Osteoblast (primary cell): ENCODE measurements around the gene HADHB. TPM values are rescaled to one million over a fixed set of nuclear protein-coding genes. Genes with fewer than 3 reads are reported as not detected.
"Not testable (repeated sequence)": the region's sequence is repeated elsewhere in the genome, so short reads cannot be mapped to it uniquely, and the experiment has no call there.

Experiments
- DNase-seq: peaks from one replicate; pipeline ENCODE4 v3.0.0; 2011; ENCODE audit warnings: low spot score, mixed read lengths; ENCODE audit not compliant: insufficient read length; ENCODE audit errors: missing footprints
- H2AFZ ChIP-seq: 2 replicates; pipeline ENCODE4 v1.6.0; 2011; ENCODE audit warnings: mild to moderate bottlenecking, low read length
- H3K27ac ChIP-seq: 2 replicates; pipeline ENCODE4 v1.5.1; 2011; ENCODE audit warnings: mild to moderate bottlenecking, low read depth, low read length, moderate library complexity
- H3K27me3 ChIP-seq: 2 replicates; pipeline ENCODE4 v1.6.0; 2012; ENCODE audit warnings: mild to moderate bottlenecking, control low read depth, inconsistent platforms, low read length, moderate library complexity; ENCODE audit not compliant: insufficient read depth
- H3K36me3 ChIP-seq: 2 replicates; pipeline ENCODE4 v1.5.1; 2011; ENCODE audit warnings: mild to moderate bottlenecking, low read length, control low read depth, moderate library complexity; ENCODE audit not compliant: insufficient read depth
- H3K4me1 ChIP-seq: 2 replicates; pipeline ENCODE4 v1.5.1; 2011; ENCODE audit warnings: mild to moderate bottlenecking, low read length, control low read depth, moderate library complexity; ENCODE audit not compliant: insufficient read depth
- H3K4me2 ChIP-seq: 2 replicates; pipeline ENCODE4 v1.6.0; 2011; ENCODE audit warnings: mild to moderate bottlenecking, low read length; ENCODE audit not compliant: insufficient read depth
- H3K4me3 ChIP-seq: fragments of 200-600 bp; sonication (generic); 3 replicates; pipeline ENCODE4 v1.5.1; 2012; ENCODE audit warnings: mild to moderate bottlenecking, low read length, inconsistent platforms; ENCODE audit not compliant: insufficient read depth
- H3K79me2 ChIP-seq: 2 replicates; pipeline ENCODE4 v1.6.0; 2012; ENCODE audit warnings: mild to moderate bottlenecking, low read length, control low read depth, inconsistent platforms; ENCODE audit not compliant: insufficient read depth
- H3K9me3 ChIP-seq: 2 replicates; pipeline ENCODE4 v1.5.1; 2011; ENCODE audit warnings: low read depth, low read length, control low read depth
- H4K20me1 ChIP-seq: 2 replicates; pipeline ENCODE4 v1.6.0; 2012; ENCODE audit warnings: mild to moderate bottlenecking, low read length, control low read depth; ENCODE audit not compliant: insufficient read depth
- CTCF ChIP-seq: IDR thresholded peaks from 2 replicates; pipeline ENCODE4 v1.5.1; 2011; ENCODE audit warnings: mild to moderate bottlenecking, low read depth, low read length, moderate library complexity; ENCODE audit errors: extremely low read depth
- total RNA-seq: library from RNA; depleted of rRNA; stranded (reverse); fragments of >200 nt; gene quantifications from 2 replicates; pipeline ENCODE4 v1.2.3, GENCODE V29; 2012

The HADHB gene
- total RNA-seq, 1 donor, result 119 TPM

DNA sequence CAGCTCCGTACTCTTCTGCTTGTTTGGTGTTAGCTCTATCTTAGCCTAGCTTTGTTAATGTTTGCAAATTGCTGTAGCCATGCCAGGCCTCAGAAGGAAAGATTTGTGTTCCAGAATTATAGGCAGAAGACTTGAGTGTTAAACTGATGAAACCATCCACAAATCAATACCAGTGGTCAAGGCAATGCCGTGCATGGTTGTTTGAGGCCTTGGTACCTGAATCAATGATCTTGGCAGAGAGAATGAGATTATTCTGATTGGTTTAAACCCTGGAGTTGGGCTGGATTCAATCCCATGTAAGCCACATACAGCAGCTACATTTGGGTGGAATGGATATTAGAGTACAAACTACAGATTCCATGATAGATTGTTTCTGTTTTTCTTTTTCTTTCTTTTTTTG, 4.9 kb downstream of the HADHB start:
- Histone ChIP-seq H4K20me1 (peaks cover 44% of the 10 kb centered on the region), H3K27ac (no peak overlapping the region), H3K4me3 (no peak overlapping the region), H3K36me3 (no peaks in the 10 kb centered on the region), H3K4me1 (peaks cover 21% of the 10 kb centered on the region), H3K9me3 (no peaks in the 10 kb centered on the region), H3K27me3 (no peaks in the 10 kb centered on the region), H3K79me2 (peaks cover 97% of the 10 kb centered on the region), H3K4me2 (no peak overlapping the region), H2AFZ (no peak overlapping the region)
- peak; percentile 36 for DNase-seq
- no peak for TF ChIP-seq CTCF

DNA sequence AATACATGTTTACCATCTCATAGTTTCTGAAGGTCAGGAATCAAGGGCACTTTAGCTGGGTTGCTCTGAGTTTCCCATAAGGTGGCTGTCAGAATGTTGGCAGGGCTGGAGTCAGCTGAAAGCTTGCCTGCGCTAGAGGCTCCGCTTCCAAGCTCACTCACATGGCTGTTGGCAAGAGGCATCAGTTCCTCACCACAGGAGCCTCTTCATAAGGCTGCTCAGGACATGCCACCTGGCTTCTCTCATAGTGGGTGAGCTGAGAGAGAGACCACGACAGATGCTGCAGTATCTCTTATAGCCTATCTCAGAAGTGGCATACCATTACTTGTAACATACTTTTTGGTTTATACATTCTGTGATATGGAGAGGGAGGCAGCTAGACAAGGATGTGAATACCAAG, 7.2 kb downstream of the HADHB start:
- Histone ChIP-seq H3K27ac (no peak overlapping the region), H3K36me3 (peaks cover 10% of the 10 kb centered on the region), H2AFZ (no peak overlapping the region), H3K4me1 (peaks cover 7% of the 10 kb centered on the region), H3K9me3 (no peaks in the 10 kb centered on the region), H3K4me2 (no peak overlapping the region), H4K20me1 (peaks cover 36% of the 10 kb centered on the region), H3K27me3 (no peaks in the 10 kb centered on the region), H3K79me2 (peaks cover 91% of the 10 kb centered on the region), H3K4me3 (no peak overlapping the region)
- DNase-seq, result peak; percentile 32
- no peak for TF ChIP-seq CTCF

DNA sequence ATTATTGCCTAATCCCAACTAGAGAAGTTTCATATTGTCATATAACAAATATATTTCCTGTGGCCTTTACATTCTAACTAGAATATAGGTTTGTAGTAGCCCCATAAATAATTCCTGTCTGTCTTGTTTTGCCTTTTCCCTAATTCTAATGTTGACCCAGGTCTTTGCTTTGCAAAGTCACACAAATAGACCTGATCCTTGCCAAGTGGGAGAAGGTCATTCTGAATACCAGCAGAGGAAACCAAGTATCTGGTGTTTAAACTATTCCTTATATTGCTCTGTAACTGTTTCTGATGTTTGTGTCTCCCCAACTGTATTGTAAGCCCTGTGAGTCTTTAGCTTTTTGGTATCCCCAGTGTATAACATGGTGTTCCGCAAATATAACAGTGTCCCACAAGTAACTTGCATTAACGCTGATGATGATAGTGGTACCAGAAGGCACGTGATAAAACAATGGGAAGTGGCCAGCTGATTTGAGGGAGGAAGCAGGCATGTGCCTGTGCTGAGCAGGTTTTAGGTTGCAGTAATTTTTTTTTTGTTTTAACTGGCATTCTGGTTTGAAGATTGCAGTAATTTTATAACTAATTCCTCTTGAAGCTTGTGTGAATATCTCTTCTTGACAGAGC, 11.1 kb downstream of the HADHB start:
- H2AFZ ChIP-seq, result no peak overlapping the region
- H3K9me3 ChIP-seq, result no peaks in the 10 kb centered on the region
- no peak overlapping the region for H3K4me3 ChIP-seq
- H4K20me1 ChIP-seq, result peaks cover 20% of the 10 kb centered on the region
- no peaks in the 10 kb centered on the region for H3K4me1 ChIP-seq
- no peak for DNase-seq
- TF ChIP-seq CTCF, result no peak
- no peak overlapping the region for H3K4me2 ChIP-seq
- H3K27me3 ChIP-seq, result no peaks in the 10 kb centered on the region
- peaks cover 25% of the 10 kb centered on the region for H3K36me3 ChIP-seq
- H3K79me2 ChIP-seq, result peaks cover 52% of the 10 kb centered on the region
- no peak overlapping the region for H3K27ac ChIP-seq

DNA sequence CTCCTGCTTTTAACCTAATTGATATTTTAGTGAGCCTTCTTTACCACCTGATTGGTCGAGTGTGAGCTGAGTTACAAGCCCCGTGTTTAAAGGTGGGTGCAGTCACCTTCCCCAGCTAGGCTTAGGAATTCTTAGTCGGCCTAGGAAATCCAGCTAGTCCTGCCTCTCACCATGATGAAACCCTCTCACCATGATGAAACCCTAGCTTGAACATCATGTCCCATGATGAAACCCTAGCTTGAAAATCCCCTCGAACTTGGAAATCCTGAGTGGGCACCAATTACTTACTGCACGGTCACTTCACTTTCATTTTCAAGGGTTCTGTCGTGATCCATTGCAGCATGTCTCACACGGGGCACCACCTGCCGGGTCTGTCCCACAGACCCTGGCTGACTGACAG, 14.1 kb downstream of the HADHB start:
- peaks cover 23% of the 10 kb centered on the region for H3K79me2 ChIP-seq
- not testable (repeated sequence) for DNase-seq

More for the DNA sequence above, 14.1 kb downstream of the HADHB start:
- H2AFZ ChIP-seq, H3K9me3 ChIP-seq, H3K4me3 ChIP-seq, H3K27me3 ChIP-seq, H4K20me1 ChIP-seq, H3K4me2 ChIP-seq, H3K27ac ChIP-seq, H3K4me1 ChIP-seq: not testable (repeated sequence)
- H3K36me3 ChIP-seq, result peaks cover 27% of the 10 kb centered on the region
